GM12872 (cell line): ENCODE results near the gene KLK15.

Source experiments
- CTCF ChIP-seq: IDR thresholded peaks from 3 replicates; pipeline ENCODE4 v1.5.1; 2011; ENCODE audit warnings: low read depth, mild to moderate bottlenecking, low read length, moderate library complexity; ENCODE audit not compliant: insufficient read depth

Gene KLK15

DNA sequence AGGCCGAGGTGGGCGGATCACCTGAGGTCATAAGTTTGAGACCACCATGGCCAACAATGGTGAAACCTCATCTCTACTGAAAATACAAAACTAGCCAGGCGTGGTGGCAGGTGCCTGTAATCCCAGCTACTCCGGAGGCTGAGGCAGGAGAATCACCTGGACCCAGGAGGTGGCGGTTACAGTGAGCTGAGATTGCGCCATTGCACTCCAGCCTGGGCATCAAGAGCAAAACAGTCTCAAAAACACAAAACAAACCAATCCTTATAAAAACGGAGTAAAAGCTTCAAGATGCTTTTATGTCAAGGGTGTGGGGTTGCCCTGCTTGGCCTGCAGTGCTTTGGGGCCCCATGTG is 36.0 kb downstream of the KLK15 start:
- no peak for TF ChIP-seq CTCF

- TF ChIP-seq CTCF = no peak
These were observed 36.5 kb downstream of the KLK15 start for GRCh38 chr19:50796634-50797428.

DNA sequence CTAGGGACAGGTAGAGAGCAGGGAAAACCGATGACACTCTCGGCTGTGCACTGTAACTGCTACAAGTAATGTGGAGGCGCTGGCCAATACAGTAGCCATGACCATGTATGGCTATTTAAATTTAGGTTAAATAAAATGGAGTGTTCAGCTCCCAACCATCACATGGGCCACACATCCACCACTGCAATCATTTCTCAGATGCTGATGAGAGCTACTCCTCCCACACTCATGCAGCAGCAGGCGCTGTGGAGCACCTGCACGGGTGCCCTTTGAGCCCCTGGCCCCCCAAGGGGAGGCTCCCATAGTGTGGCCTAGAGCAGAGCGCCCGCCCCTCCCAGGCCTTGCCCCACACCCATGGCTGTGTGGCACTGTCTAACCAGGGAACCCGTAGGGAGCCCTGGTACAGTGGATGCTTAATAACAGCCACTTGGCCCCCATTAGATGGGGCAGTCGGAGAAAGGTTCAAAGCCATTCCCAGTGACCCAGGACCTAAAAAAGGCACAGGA is 37.2 kb downstream of the KLK15 start:
- TF ChIP-seq CTCF = peak; percentile 38; the same call in 1 of the 3 replicates

- no peak for TF ChIP-seq CTCF
These were observed 37.7 kb downstream of the KLK15 start for GRCh38 chr19:50795664-50796073.

DNA sequence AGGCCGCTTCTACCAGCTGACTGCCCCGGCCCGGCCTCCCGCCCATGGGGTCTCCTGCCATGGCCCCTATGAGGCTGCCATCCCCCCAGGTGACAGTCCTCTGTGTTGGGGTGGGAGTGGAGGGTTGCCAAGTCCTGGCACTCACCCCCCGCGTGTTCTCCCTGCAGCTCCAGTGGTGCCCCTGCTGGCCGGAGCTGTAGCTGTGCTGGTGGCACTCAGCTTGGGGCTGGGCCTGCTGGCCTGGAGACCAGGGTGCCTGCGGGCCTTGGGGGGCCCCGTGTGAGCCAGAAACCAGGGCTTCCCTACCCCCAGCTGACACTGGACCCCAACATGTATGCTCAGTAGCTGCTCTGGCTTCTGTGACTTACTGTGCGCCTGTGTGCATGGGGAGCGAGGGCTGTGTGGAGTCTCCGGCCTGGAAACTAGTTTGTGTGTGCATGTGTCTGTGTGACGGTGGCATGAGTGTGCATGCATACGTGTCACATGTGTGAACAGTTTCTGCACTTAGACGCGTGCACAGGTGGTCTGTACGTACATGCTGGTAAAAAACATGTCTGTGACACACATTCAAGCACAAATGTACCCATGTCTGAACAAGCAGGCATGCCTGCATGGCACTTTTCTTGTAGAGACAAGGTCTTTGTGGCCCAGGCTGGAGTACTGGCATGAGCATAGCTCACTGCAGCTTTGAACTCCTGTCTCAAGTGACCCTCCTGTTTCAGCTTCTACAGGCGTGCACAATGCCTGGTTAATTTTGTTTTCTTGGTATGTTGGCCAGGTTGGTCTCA is 38.3 kb downstream of the KLK15 start:
- TF ChIP-seq CTCF = peak; percentile 50; the same call in 2 of the 3 replicates

- TF ChIP-seq CTCF = peak; percentile 59
These were observed 39.1 kb downstream of the KLK15 start for GRCh38 chr19:50794074-50794875.

- TF ChIP-seq CTCF = no peak
These were observed 39.8 kb downstream of the KLK15 start for GRCh38 chr19:50793558-50794065.
